Mesenchymal stem cell (in vitro differentiated cells and primary cell): ENCODE results near the gene SAMHD1.
A peak's percentile ranks its signal among the peaks of the same experiment; 100 is the strongest.

Source experiments
- DNase-seq: peaks from one replicate; pipeline ENCODE4 v3.0.0-alpha.2; 2013
- H2AFZ ChIP-seq: one replicate; pipeline ENCODE4 v1.6.1; 2013; ENCODE audit warnings: low read depth, mild to moderate bottlenecking, control low read depth, inconsistent platforms, low read length, moderate library complexity
- H2AK5ac ChIP-seq: 2 replicates; pipeline ENCODE4 v1.6.1; 2013; ENCODE audit warnings: low read length, moderate library complexity, mild to moderate bottlenecking, inconsistent platforms; ENCODE audit not compliant: severe bottlenecking
- H2BK120ac ChIP-seq: one replicate; pipeline ENCODE4 v1.6.1; 2013; ENCODE audit warnings: low read depth, mild to moderate bottlenecking, inconsistent platforms, low read length, moderate library complexity
- H2BK12ac ChIP-seq, 2 experiments: one replicate each; pipeline ENCODE4 v1.6.1; 2013; ENCODE audit warnings: inconsistent platforms in 2 of 2, low read length in 2 of 2, mild to moderate bottlenecking in 2 of 2, moderate library complexity in 2 of 2, control low read depth in 1 of 2
- H2BK15ac ChIP-seq: one replicate; pipeline ENCODE4 v1.6.1; 2013; ENCODE audit warnings: mild to moderate bottlenecking, low read depth, inconsistent platforms; ENCODE audit not compliant: poor library complexity, severe bottlenecking
- H2BK5ac ChIP-seq: 2 replicates; pipeline ENCODE4 v1.6.1; 2013; ENCODE audit warnings: low read depth, mild to moderate bottlenecking, low read length, control low read depth, inconsistent platforms; ENCODE audit not compliant: poor library complexity, severe bottlenecking
- H3K14ac ChIP-seq, 2 experiments: one replicate each; pipeline ENCODE4 v1.6.1; 2013; ENCODE audit warnings: inconsistent platforms in 2 of 2, low read length in 2 of 2, control low read depth in 1 of 2, mild to moderate bottlenecking in 1 of 2, moderate library complexity in 1 of 2
- H3K18ac ChIP-seq, 2 experiments: one replicate each; pipeline ENCODE4 v1.6.1; 2013; ENCODE audit warnings: inconsistent platforms in 2 of 2, low read length in 2 of 2, control low read depth in 1 of 2, low read depth in 1 of 2, mild to moderate bottlenecking in 1 of 2
- H3K23ac ChIP-seq, 2 experiments: one replicate each; pipeline ENCODE4 v1.6.1; 2013; ENCODE audit warnings: inconsistent platforms in 2 of 2, low read length in 2 of 2, mild to moderate bottlenecking in 2 of 2, moderate library complexity in 2 of 2, control low read depth in 1 of 2
- H3K27ac ChIP-seq: 2 replicates; pipeline ENCODE4 v1.5.1; 2013; ENCODE audit warnings: mild to moderate bottlenecking, moderate library complexity, low read length, control low read depth, inconsistent platforms; ENCODE audit not compliant: poor library complexity, severe bottlenecking
- H3K27me3 ChIP-seq, 2 experiments: 2 replicates each; pipeline versions ENCODE4 v1.6.1 to v1.7.0; 2013; ENCODE audit warnings: low read length in 2 of 2, mild to moderate bottlenecking in 2 of 2, moderate library complexity in 2 of 2, control low read depth in 1 of 2, inconsistent platforms in 1 of 2; ENCODE audit not compliant: control insufficient read depth in 1 of 2, insufficient read depth in 1 of 2
- H3K36me3 ChIP-seq, 2 experiments: 2 replicates each; pipeline versions ENCODE4 v1.6.1 to v1.7.0; 2013; ENCODE audit warnings: low read length in 2 of 2, control low read depth in 1 of 2, inconsistent platforms in 1 of 2, low read depth in 1 of 2, mild to moderate bottlenecking in 1 of 2; ENCODE audit not compliant: insufficient read depth in 2 of 2, control insufficient read depth in 1 of 2
- H3K4ac ChIP-seq, 2 experiments: one replicate each; pipeline ENCODE4 v1.6.1; 2013; ENCODE audit warnings: inconsistent platforms in 2 of 2, low read length in 2 of 2, mild to moderate bottlenecking in 2 of 2, moderate library complexity in 2 of 2, control low read depth in 1 of 2, low read depth in 1 of 2
- H3K4me1 ChIP-seq: 2 replicates; pipeline ENCODE4 v1.6.1; 2013; ENCODE audit warnings: low read depth, low read length, control low read depth; ENCODE audit not compliant: control insufficient read depth, insufficient read depth
- H3K4me2 ChIP-seq: 2 replicates; pipeline ENCODE4 v1.6.1; 2013; ENCODE audit warnings: low read length, mild to moderate bottlenecking, inconsistent platforms; ENCODE audit not compliant: poor library complexity, severe bottlenecking
- H3K4me3 ChIP-seq, 2 experiments: 2 replicates each; pipeline versions ENCODE4 v1.5.1 to v1.7.0; 2013; ENCODE audit warnings: low read length in 2 of 2, mild to moderate bottlenecking in 2 of 2, control low read depth in 1 of 2, low read depth in 1 of 2; ENCODE audit not compliant: insufficient read depth in 1 of 2
- H3K79me1 ChIP-seq: replicated peaks from 2 replicates; pipeline ENCODE4 v1.6.1; 2013; ENCODE audit warnings: mild to moderate bottlenecking, control low read depth, low read length, inconsistent platforms; ENCODE audit not compliant: poor library complexity, severe bottlenecking
- H3K9ac ChIP-seq: 2 replicates; pipeline ENCODE4 v1.7.0; 2013; ENCODE audit warnings: mild to moderate bottlenecking, low read length, moderate library complexity
- H3K9me3 ChIP-seq: 2 replicates; pipeline ENCODE4 v1.7.0; 2013; ENCODE audit warnings: mild to moderate bottlenecking, low read length; ENCODE audit not compliant: control insufficient read depth
- H4K8ac ChIP-seq: one replicate; pipeline ENCODE4 v1.6.1; 2013; ENCODE audit warnings: inconsistent platforms, mild to moderate bottlenecking, low read length, moderate library complexity
- H4K91ac ChIP-seq: one replicate; pipeline ENCODE4 v1.6.1; 2013; ENCODE audit warnings: mild to moderate bottlenecking, low read length, inconsistent platforms
- WGBS: methylation state at CpG from one replicate; pipeline ENCODE4 v1.1.7; 2013; ENCODE audit warnings: mixed read lengths; 5-methylcytosine and 5-hydroxymethylcytosine counted together

Gene SAMHD1

DNA sequence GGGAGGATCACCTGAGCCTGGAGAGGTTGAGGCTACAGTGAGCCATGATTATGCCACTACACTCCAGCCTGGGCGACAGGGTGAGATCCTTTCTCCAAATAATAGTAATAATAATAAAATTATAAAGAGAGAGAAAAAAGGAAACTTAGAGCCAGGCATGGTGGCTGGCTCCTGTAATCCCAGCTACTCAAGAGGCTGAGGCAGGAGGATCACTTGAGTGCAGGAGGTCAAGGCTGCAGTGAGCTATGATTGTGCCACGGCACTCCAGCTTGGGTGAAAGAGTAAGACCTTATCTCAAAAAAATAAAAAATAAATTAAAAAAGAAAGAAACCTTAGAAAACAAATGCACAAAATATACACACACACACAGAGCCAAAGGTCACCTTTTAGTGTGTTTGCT, 5.2 kb upstream of the SAMHD1 start:
- no peak overlapping the region for H3K4me2 ChIP-seq

DNA sequence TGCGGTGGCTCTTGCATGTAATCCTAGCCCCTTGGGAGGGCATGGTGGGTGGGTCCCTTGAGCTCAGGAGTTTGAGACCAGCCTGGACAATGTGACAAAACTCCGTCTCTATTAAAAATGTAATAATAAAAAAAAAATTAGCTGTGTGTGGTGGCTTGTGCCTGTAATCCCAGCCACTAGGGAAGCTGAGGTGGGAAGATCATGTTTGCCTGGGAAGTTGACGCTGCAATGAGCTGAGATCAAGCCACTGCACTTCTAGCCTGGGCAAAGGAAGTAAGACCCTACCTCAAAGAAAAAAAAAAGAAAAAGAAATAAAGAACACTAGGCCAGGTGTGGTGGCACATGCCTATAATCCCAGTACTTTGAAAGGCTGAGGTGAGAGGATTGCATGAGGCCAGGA, 4.5 kb upstream of the SAMHD1 start:
- H4K91ac ChIP-seq, result no peak overlapping the region
- H3K79me1 ChIP-seq, result peaks cover 4% of the 10 kb centered on the region
- H2BK12ac ChIP-seq, result no peak overlapping the region
- H3K9me3 ChIP-seq, result no peaks in the 10 kb centered on the region
- no peak overlapping the region for H3K4me3 ChIP-seq
- no peak overlapping the region for H2BK15ac ChIP-seq
- no peaks in the 10 kb centered on the region for H3K27me3 ChIP-seq
- H2BK120ac ChIP-seq, result no peak overlapping the region
- H3K23ac ChIP-seq, result no peak overlapping the region
- H3K14ac ChIP-seq, result no peak overlapping the region
- no peak overlapping the region for H2BK5ac ChIP-seq
- no peak for DNase-seq
- 100% methylated on average over 3 of the region's 3 CpGs for WGBS
- no peak overlapping the region for H3K4ac ChIP-seq
- H2AFZ ChIP-seq, result no peak overlapping the region
- no peak overlapping the region for H3K18ac ChIP-seq
- H3K36me3 ChIP-seq, result no peaks in the 10 kb centered on the region
- no peak overlapping the region for H3K27ac ChIP-seq
- no peak overlapping the region for H2AK5ac ChIP-seq
- H4K8ac ChIP-seq, result no peak overlapping the region
- H3K4me2 ChIP-seq, result no peak overlapping the region
- H3K9ac ChIP-seq, result no peak overlapping the region
- H3K4me1 ChIP-seq, result no peaks in the 10 kb centered on the region

More for the DNA sequence above, 5.2 kb upstream of the SAMHD1 start:
- no peak overlapping the region for H3K9ac ChIP-seq
- H3K27me3 ChIP-seq, result no peaks in the 10 kb centered on the region
- no peaks in the 10 kb centered on the region for H3K79me1 ChIP-seq
- H3K18ac ChIP-seq, result no peak overlapping the region
- H2AFZ ChIP-seq, result no peak overlapping the region
- no peak overlapping the region for H4K91ac ChIP-seq
- no peak overlapping the region for H3K14ac ChIP-seq
- no peak for DNase-seq
- no peaks in the 10 kb centered on the region for H3K4me1 ChIP-seq
- H3K4ac ChIP-seq, result no peak overlapping the region
- WGBS, result no CpG with 5 or more reads among the region's 2 CpGs
- no peak overlapping the region for H2BK5ac ChIP-seq
- no peak overlapping the region for H3K27ac ChIP-seq
- H3K36me3 ChIP-seq, result no peaks in the 10 kb centered on the region
- no peak overlapping the region for H2BK120ac ChIP-seq
- no peak overlapping the region for H3K4me3 ChIP-seq
- H2BK12ac ChIP-seq, result no peak overlapping the region
- no peaks in the 10 kb centered on the region for H3K9me3 ChIP-seq
- H2BK15ac ChIP-seq, result no peak overlapping the region
- no peak overlapping the region for H2AK5ac ChIP-seq
- no peak overlapping the region for H3K23ac ChIP-seq
- no peak overlapping the region for H4K8ac ChIP-seq

DNA sequence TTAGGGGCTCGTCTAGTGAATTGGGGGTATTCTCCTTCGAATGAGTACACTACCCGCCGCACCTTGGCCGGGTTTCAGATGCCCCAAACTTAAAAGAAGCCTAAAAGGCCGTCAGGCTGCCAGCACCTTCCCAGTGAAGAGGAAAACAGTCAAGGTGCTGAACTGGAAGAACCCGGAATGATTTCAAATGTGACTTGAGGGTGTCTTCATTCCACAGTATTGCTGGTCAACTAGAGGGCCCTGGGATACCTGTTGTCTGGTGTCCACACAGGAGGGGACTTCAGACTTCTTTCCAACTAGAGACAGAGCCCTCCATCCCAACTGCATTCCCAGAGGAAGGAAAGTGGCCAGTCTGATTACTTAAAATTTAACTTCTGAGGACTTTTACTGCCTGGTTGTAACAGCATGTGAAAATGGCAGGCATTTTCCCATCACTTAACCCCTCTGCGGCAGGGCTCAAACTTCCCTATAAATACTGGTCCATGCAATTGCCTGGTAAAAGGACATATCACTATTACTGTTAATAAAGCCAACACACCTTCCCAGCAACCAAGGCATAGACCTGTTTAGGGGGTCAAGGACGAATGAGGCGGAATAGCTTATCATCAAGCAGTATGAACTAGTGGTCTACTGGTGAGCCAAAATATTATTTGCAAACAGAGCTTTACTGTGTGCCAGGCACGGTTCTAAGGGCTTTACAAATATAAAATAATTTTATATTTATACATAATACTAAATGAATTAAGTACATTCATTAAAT, 651 bp upstream of the SAMHD1 start:
- H2BK120ac ChIP-seq, result peak overlapping the region; percentile 54
- no peaks in the 10 kb centered on the region for H3K36me3 ChIP-seq
- peaks cover 2% of the 10 kb centered on the region for H3K4me1 ChIP-seq
- H2BK15ac ChIP-seq, result peak overlapping the region; percentile 44
- H2BK5ac ChIP-seq, result no peak overlapping the region
- no peak overlapping the region for H3K18ac ChIP-seq
- H3K23ac ChIP-seq, result no peak overlapping the region
- H3K9ac ChIP-seq, result peak overlapping the region; percentile 79
- peaks cover 9% of the 10 kb centered on the region for H3K79me1 ChIP-seq
- no peak overlapping the region for H2AK5ac ChIP-seq
- no peaks in the 10 kb centered on the region for H3K27me3 ChIP-seq
- no peak for DNase-seq
- peak overlapping the region in 1 of 2 experiments; percentile 49 for H3K4ac ChIP-seq
- H3K9me3 ChIP-seq, result no peaks in the 10 kb centered on the region
- peak overlapping the region; percentile 43 to 97 for H3K4me3 ChIP-seq
- H3K4me2 ChIP-seq, result peak overlapping the region; percentile 88
- H4K8ac ChIP-seq, result peak overlapping the region; percentile 82
- H3K14ac ChIP-seq, result no peak overlapping the region
- H4K91ac ChIP-seq, result no peak overlapping the region
- no peak overlapping the region for H2BK12ac ChIP-seq
- 28% methylated on average over 10 of the region's 11 CpGs for WGBS
- peak overlapping the region; percentile 57 for H2AFZ ChIP-seq
- peak overlapping the region; percentile 22 for H3K27ac ChIP-seq

DNA sequence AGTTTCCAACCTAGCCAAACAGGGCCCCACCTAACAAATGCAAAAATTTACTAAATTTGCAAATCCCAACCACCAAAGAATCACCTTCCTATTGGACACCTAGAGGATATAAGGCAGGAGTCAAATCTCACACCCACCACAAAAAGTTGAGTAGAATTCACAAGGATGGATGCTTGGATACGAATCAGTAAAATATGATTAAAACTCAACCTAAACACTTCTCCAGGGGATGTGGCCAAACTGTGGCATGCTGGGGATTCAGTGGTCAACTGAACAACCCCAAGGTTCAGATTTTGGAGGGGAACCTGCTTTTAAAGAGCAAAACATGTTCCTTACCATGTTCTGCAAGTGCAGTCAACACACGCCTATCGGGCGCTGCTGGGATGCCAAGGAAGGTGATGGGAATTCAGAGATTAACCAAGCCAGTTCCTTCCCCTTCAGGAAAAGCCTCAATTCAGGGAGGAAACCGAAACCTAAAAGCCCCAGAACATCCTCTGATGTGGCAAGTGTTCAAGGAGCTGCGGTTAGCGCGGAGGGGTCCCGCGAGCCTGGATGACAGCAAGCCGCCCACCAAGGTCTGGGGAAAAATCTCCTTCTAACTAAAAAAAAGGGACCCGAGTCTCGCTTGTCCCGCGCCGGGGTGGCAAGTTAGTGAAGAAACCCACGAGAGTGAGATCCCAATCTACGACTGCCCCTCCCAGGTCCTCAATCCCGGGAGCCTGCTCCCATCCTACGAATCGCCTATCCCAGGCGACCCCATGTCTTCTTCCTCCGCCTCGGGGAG, 902 bp downstream of the SAMHD1 start:
- Histone ChIP-seq H3K23ac (peak overlapping the region in 1 of 2 experiments; percentile 11), H4K8ac (no peak overlapping the region), H3K4ac (peak overlapping the region in 1 of 2 experiments; percentile 43), H2BK12ac (no peak overlapping the region), H3K27ac (no peak overlapping the region), H3K4me1 (peaks cover 2% of the 10 kb centered on the region), H3K36me3 (peaks cover 2 to 3% of the 10 kb centered on the region in 2 experiments), H2BK120ac (no peak overlapping the region), H2AFZ (peak overlapping the region; percentile 79), H3K4me2 (peak overlapping the region; percentile 90), H3K14ac (no peak overlapping the region), H3K18ac (no peak overlapping the region), H2BK15ac (no peak overlapping the region), H3K79me1 (peaks cover 9% of the 10 kb centered on the region), H3K9ac (peak overlapping the region; percentile 96), H3K9me3 (no peaks in the 10 kb centered on the region), H2AK5ac (no peak overlapping the region), H4K91ac (no peak overlapping the region), H3K4me3 (peak overlapping the region; percentile 86 to 97), H3K27me3 (no peaks in the 10 kb centered on the region), H2BK5ac (no peak overlapping the region)
- peak; percentile 65 for DNase-seq
- 3% methylated on average over 23 of the region's 24 CpGs for WGBS
